ENCODE data around the gene LRCH4. TPM values are rescaled to one million over a fixed set of nuclear protein-coding genes. Genes with fewer than 3 reads are reported as not detected.

The LRCH4 gene
- total and polyA plus RNA-seq, 2 donors (not counting 1 experiment from before 2014, with no cell fraction given) = 288 to 289 TPM

DNA sequence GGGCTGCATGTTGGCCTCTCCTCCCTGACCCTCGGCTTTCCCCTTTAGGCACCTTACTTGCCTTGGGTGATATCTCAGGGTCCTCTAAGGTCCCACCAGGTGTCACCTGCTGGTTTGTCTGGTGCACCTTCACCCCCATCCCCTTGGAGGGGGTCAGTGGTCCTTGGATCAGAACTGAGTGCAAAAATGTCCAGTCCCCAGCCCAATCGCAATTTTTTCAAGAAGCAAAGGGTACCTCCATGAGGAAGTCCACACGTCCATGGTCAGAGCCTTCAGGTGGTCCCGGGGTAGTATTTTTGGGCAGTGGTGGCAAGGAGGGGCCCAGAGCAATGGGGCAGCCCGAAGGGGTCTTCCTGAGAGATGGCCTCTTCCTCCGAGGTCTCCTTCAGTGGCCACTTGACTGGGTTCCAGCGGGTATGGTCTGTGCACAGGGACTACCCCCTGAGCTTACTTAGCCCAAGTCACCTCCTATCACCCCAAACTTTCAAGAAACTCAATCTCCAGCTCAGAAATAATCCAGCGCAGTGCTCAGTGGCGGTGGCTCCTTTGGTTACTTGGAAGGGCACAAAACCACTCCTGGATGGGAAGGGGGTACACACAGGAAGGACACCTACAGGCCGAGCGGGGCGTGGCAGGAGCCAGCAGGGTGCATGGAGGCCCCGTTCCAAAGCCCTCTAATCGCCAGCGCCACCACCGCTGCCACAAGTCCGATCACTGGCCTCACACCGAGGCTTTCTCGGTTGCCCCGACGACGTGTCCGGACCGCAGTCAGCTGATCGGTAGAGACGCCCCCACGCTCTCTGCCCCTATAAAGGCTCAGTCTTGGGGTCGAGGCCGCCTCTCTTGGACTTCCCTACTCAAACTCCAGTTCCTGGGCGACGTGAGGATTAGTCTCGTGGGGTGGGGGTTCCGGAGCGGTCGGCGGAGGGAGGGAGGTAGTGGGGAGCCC lies 16.8 kb downstream of the LRCH4 start:
- Mint-ChIP-seq H3K4me1 (peaks cover 39% of the 10 kb centered on the region), H3K9me3 (ENCODE audit: insufficient read depth) (no peaks in the 10 kb centered on the region), H3K27me3 (no peaks in the 10 kb centered on the region), H3K27ac (peak overlapping the region; percentile 60), H3K4me3 (peak overlapping the region; percentile 67)
- Histone ChIP-seq H3K4me3 (ENCODE audit: control extremely low read depth in 1 of 5, extremely low read depth in 1 of 5, insufficient read depth in 1 of 5, low read depth in 2 of 5, low read length in 4 of 5) (peak overlapping the region in 4 of 5 experiments; percentile 29 to 48 (median 38)), H3K36me3 (replicated peaks in 1 of 2; ENCODE audit: control extremely low read depth in 1 of 2, control insufficient read depth in 1 of 2, extremely low read depth in 1 of 2, insufficient read depth in 2 of 2, low read length in 1 of 2) (peaks cover 0 to 2% of the 10 kb centered on the region in 2 experiments), H4K20me1 (ENCODE audit: control insufficient read depth, insufficient read depth, low read length, poor library complexity, severe bottlenecking) (peaks cover 18% of the 10 kb centered on the region), H3K27ac (ENCODE audit: low read length in 2 of 2) (no peak overlapping the region), H3K4me2 (replicated peaks; ENCODE audit: low read depth, low read length, poor library complexity, severe bottlenecking) (peak overlapping the region; percentile 85), H3K9ac (ENCODE audit: low read length) (peak overlapping the region; percentile 55), H3K79me2 (ENCODE audit: control insufficient read depth, insufficient read depth, low read length) (no peaks in the 10 kb centered on the region), H3K27me3 (replicated peaks in 1 of 4; ENCODE audit: control extremely low read depth in 1 of 4, control insufficient read depth in 3 of 4, insufficient read depth in 4 of 4, low read length in 3 of 4) (no peaks in the 10 kb centered on the region), H2AFZ (ENCODE audit: insufficient read depth, low read depth, low read length, poor library complexity, severe bottlenecking) (peak overlapping the region; percentile 58), H3K4me1 (ENCODE audit: control insufficient read depth in 2 of 2, insufficient read depth in 2 of 2, low read length in 2 of 2) (peaks cover 39 to 50% of the 10 kb centered on the region in 2 donors), H3K9me3 (ENCODE audit: control extremely low read depth in 1 of 3, control insufficient read depth in 2 of 3, insufficient read depth in 1 of 3, low read length in 2 of 3) (no peaks in the 10 kb centered on the region)
- peak; percentile 61 for DNase-seq
- TF ChIP-seq, protein P1, sequence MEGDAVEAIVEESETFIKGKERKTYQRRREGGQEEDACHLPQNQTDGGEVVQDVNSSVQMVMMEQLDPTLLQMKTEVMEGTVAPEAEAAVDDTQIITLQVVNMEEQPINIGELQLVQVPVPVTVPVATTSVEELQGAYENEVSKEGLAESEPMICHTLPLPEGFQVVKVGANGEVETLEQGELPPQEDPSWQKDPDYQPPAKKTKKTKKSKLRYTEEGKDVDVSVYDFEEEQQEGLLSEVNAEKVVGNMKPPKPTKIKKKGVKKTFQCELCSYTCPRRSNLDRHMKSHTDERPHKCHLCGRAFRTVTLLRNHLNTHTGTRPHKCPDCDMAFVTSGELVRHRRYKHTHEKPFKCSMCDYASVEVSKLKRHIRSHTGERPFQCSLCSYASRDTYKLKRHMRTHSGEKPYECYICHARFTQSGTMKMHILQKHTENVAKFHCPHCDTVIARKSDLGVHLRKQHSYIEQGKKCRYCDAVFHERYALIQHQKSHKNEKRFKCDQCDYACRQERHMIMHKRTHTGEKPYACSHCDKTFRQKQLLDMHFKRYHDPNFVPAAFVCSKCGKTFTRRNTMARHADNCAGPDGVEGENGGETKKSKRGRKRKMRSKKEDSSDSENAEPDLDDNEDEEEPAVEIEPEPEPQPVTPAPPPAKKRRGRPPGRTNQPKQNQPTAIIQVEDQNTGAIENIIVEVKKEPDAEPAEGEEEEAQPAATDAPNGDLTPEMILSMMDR (IDR thresholded peaks at IDR 0.05) = peak; percentile 51
- no peak for TF ChIP-seq EZH2 (IDR thresholded peaks at IDR 0.05; ENCODE audit: borderline replicate concordance, insufficient read depth, low read depth, low read length, poor library complexity, severe bottlenecking)
- ChIA-PET CTCF (interaction anchor here (0.5 to 3.1 kb wide), 8 partner anchors 10 to 283 kb away, joined by 3 to 13 read pairs (median 4); partner anchors contain the start of genes FBXO24, LRCH4 and SLC12A9), POLR2A (interaction anchor here (0.8 to 1.3 kb wide), 2 partner anchors 17 to 20 kb away, joined by 4 to 10 read pairs; partner anchors contain the start of genes FBXO24 and LRCH4)
- 24% methylated on average over 32 of the region's 36 CpGs for WGBS (ENCODE audit: insufficient coverage)
- intact Hi-C loops (cut with micrococcal nuclease) = no loop called here
- ATAC-seq (ENCODE audit: low read depth) = peak; percentile 40
